ENCODE data around the gene SUGCT. TPM values are rescaled to one million over a fixed set of nuclear protein-coding genes. Genes with fewer than 3 reads are reported as not detected.
"Not testable (repeated sequence)": the region's sequence is repeated elsewhere in the genome, so short reads cannot be mapped to it uniquely, and the experiment has no call there.

The SUGCT gene
- total and polyA plus RNA-seq, 8 donors, result 2.0 to 4.2 (median 2.9) TPM

GRCh38 chr7:40612298-40612697 is 477.5 kb downstream of the SUGCT start:
- Histone ChIP-seq H3K9me3 (no peaks in the 10 kb centered on the region), H3K36me3 (no peaks in the 10 kb centered on the region), H3K27me3 (no peaks in the 10 kb centered on the region), H3K4me1 (no peaks in the 10 kb centered on the region), H3K4me3 (no peak overlapping the region), H3K27ac (no peak overlapping the region)
- intact Hi-C loops (cut with DNase I), result no loop called here
- ATAC-seq (no peak), DNase-seq (no peak)
- TF ChIP-seq CTCF (IDR thresholded peaks at IDR 0.05), result no peak

GRCh38 chr7:40619647-40620046 is 484.8 kb downstream of the SUGCT start:
- H3K9me3 ChIP-seq, result no peaks in the 10 kb centered on the region
- no peaks in the 10 kb centered on the region for H3K4me1 ChIP-seq
- no peaks in the 10 kb centered on the region for H3K36me3 ChIP-seq
- no peaks in the 10 kb centered on the region for H3K27me3 ChIP-seq
- no peak for DNase-seq
- no peak for TF ChIP-seq CTCF (IDR thresholded peaks at IDR 0.05)
- intact Hi-C loops (cut with DNase I), result no loop called here
- no peak overlapping the region for H3K27ac ChIP-seq
- no peak for ATAC-seq
- H3K4me3 ChIP-seq, result no peak overlapping the region

GRCh38 chr7:40621592-40621998 is 486.8 kb downstream of the SUGCT start:
- Histone ChIP-seq H3K36me3 (no peaks in the 10 kb centered on the region), H3K4me1 (no peaks in the 10 kb centered on the region), H3K9me3 (no peaks in the 10 kb centered on the region), H3K4me3 (no peak overlapping the region), H3K27me3 (no peaks in the 10 kb centered on the region), H3K27ac (no peak overlapping the region)
- DNase-seq, result no peak
- intact Hi-C loops (cut with DNase I), result no loop called here
- no peak for ATAC-seq
- no peak for TF ChIP-seq CTCF (IDR thresholded peaks at IDR 0.05)

- H3K9me3 ChIP-seq, result no peaks in the 10 kb centered on the region
- no peaks in the 10 kb centered on the region for H3K4me1 ChIP-seq
- intact Hi-C loops (cut with DNase I), result no loop called here
- ATAC-seq (no peak), DNase-seq (no peak)
- H3K27me3 ChIP-seq, result no peaks in the 10 kb centered on the region
- no peak for TF ChIP-seq CTCF (IDR thresholded peaks at IDR 0.05)
- H3K27ac ChIP-seq, result no peak overlapping the region
- H3K36me3 ChIP-seq, result no peaks in the 10 kb centered on the region
- no peak overlapping the region for H3K4me3 ChIP-seq
Measured at GRCh38 chr7:40622941-40623501, 488.2 kb downstream of the SUGCT start.

GRCh38 chr7:40623863-40624262 is 489.1 kb downstream of the SUGCT start:
- no peaks in the 10 kb centered on the region for H3K9me3 ChIP-seq
- no peak for TF ChIP-seq CTCF (IDR thresholded peaks at IDR 0.05)
- H3K36me3 ChIP-seq, result no peaks in the 10 kb centered on the region
- no peak overlapping the region for H3K4me3 ChIP-seq
- intact Hi-C loops (cut with DNase I), result no loop called here
- DNase-seq (no peak), ATAC-seq (no peak)
- no peaks in the 10 kb centered on the region for H3K27me3 ChIP-seq
- H3K27ac ChIP-seq, result no peak overlapping the region
- no peaks in the 10 kb centered on the region for H3K4me1 ChIP-seq

GRCh38 chr7:40627361-40627760 is 492.6 kb downstream of the SUGCT start:
- DNase-seq; ATAC-seq; H3K27ac ChIP-seq; H3K36me3 ChIP-seq; H3K9me3 ChIP-seq; H3K27me3 ChIP-seq; H3K4me3 ChIP-seq; intact Hi-C loops (cut with DNase I); H3K4me1 ChIP-seq: not testable (repeated sequence)

Measured in left lung (tissue), 10 donors.